Glutamatergic neuron (in vitro differentiated cells): Measurements from ENCODE around the gene SYTL2. TPM values are rescaled to one million over a fixed set of nuclear protein-coding genes. Genes with fewer than 3 reads are reported as not detected.

ENCODE experiments used
- DNase-seq: peaks from one replicate; pipeline ENCODE4 v3.0.0; 2022
- H3K27ac Mint-ChIP-seq: one replicate; pipeline ENCODE4 v1.8.0; 2020; ENCODE audit warnings: mild to moderate bottlenecking, mixed read lengths, inconsistent platforms; ENCODE audit not compliant: unreplicated experiment
- H3K27me3 Mint-ChIP-seq: one replicate; pipeline ENCODE4 v1.8.0; 2020; ENCODE audit warnings: mild to moderate bottlenecking, moderate library complexity, mixed read lengths, inconsistent platforms; ENCODE audit not compliant: unreplicated experiment
- H3K36me3 Mint-ChIP-seq: one replicate; pipeline ENCODE4 v1.8.0; 2020; ENCODE audit warnings: mild to moderate bottlenecking, mixed read lengths, inconsistent platforms; ENCODE audit not compliant: unreplicated experiment
- H3K4me1 Mint-ChIP-seq: one replicate; pipeline ENCODE4 v1.8.0; 2020; ENCODE audit warnings: mild to moderate bottlenecking, low read depth, mixed read lengths, inconsistent platforms; ENCODE audit not compliant: unreplicated experiment
- H3K4me3 Mint-ChIP-seq: one replicate; pipeline ENCODE4 v1.8.0; 2020; ENCODE audit warnings: mild to moderate bottlenecking, mixed read lengths, inconsistent platforms; ENCODE audit not compliant: unreplicated experiment
- H3K9me3 Mint-ChIP-seq: one replicate; pipeline ENCODE4 v1.8.0; 2020; ENCODE audit warnings: mild to moderate bottlenecking, moderate library complexity, mixed read lengths, inconsistent platforms; ENCODE audit not compliant: unreplicated experiment
- total RNA-seq: library from RNA; stranded (reverse); fragmentation: NEBNext Ultra II Directional; extraction: Animal tissue kit (Norgen Biotek cat#: 25700); gene quantifications from one replicate; pipeline ENCODE4 v1.2.1, GENCODE V29; 2021; ENCODE audit not compliant: unreplicated experiment
- TF ChIP-seq, protein P1 (sequence below): fragments of 200-600 bp; sonication (generic); IDR thresholded peaks from one replicate; pipeline ENCODE4 v1.5.0; 2021; ENCODE audit not compliant: partially characterized antibody, unreplicated experiment

The SYTL2 gene
- total RNA-seq, 1 donor from 2014 or later: 4.0 TPM

DNA sequence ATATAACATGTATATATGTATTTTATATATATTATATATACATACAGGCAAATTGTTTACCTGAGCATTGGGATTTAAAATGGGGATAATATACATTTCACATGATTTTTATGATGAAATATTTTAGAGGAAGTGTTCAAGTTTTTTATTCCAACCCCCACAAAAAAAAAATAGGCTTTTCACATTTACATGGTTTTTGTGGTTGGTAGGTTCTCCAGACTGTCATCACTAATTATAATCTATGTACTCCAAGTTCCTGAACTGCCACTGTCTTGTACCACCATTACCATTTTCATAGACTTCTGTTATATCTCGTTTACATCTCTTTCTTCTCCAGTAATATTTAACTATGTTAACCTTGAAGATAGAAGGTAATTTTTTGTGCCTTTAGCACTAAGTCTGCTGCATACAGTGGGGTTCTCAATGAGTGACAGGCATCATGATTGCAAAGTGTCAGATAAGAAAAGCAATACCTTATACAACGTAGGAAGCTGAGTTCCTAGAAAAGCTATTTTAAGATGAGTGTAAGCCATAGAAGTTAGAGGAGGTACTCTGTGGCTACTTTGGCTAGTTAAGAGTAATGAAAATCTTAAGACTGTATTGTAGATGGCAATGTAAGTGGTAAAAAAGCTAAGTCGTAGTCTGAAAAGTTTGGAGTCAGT, 158.0 kb downstream of the SYTL2 start:
- no peaks in the 10 kb centered on the region for H3K9me3 Mint-ChIP-seq
- H3K4me3 Mint-ChIP-seq: no peak overlapping the region
- no peak for DNase-seq
- H3K4me1 Mint-ChIP-seq: no peaks in the 10 kb centered on the region
- TF ChIP-seq, protein P1, sequence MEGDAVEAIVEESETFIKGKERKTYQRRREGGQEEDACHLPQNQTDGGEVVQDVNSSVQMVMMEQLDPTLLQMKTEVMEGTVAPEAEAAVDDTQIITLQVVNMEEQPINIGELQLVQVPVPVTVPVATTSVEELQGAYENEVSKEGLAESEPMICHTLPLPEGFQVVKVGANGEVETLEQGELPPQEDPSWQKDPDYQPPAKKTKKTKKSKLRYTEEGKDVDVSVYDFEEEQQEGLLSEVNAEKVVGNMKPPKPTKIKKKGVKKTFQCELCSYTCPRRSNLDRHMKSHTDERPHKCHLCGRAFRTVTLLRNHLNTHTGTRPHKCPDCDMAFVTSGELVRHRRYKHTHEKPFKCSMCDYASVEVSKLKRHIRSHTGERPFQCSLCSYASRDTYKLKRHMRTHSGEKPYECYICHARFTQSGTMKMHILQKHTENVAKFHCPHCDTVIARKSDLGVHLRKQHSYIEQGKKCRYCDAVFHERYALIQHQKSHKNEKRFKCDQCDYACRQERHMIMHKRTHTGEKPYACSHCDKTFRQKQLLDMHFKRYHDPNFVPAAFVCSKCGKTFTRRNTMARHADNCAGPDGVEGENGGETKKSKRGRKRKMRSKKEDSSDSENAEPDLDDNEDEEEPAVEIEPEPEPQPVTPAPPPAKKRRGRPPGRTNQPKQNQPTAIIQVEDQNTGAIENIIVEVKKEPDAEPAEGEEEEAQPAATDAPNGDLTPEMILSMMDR: no peak
- peaks cover 3% of the 10 kb centered on the region for H3K27me3 Mint-ChIP-seq
- no peak overlapping the region for H3K27ac Mint-ChIP-seq
- H3K36me3 Mint-ChIP-seq: no peaks in the 10 kb centered on the region

- Mint-ChIP-seq H3K4me3 (no peak overlapping the region), H3K9me3 (no peaks in the 10 kb centered on the region), H3K27me3 (peaks cover 3% of the 10 kb centered on the region), H3K36me3 (no peaks in the 10 kb centered on the region), H3K27ac (no peak overlapping the region), H3K4me1 (no peaks in the 10 kb centered on the region)
- TF ChIP-seq, protein P1: no peak
- DNase-seq: no peak
Measured at GRCh38 chr11:85651118-85651517, 159.8 kb downstream of the SYTL2 start.

DNA sequence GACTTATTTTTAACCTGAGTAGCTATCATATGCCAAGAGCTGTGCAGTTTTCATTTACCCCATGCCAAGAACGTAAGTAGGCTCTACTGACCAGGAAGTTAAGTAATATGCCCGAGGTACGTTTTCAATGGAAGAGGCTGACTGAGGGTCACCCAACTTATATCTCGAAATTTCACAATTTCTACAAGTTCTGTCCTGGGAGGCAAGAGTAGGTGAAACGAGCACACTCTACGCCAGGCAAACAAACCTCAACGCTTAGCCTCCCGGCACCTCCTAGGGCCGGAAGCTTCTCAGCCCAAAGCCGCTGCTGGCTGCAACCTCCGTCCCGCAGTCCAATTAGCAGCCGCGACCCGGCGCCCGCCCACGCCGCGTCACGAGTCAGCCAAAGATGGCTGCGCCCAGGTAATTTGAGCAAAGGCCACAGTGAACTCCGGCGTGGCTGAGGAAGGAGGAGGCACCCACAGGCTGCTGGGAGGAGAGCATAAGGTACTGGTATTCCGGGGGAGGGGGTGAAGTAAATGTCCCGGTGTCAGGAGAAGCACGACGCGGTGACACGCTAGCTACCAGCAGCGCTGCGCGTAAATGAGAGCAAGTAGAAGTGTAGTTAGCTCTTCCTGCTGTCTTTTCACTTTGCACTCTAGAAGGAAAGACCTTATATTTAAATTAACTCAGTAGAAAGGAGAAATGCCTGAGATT, 163.2 kb downstream of the SYTL2 start, which contains the start of gene TMEM126A:
Gene TMEM126A, plus strand, starts transcription at position 364 of the 696 bp plus-strand sequence. CDS start 2,289 bp downstream, outside the sequence.
- Mint-ChIP-seq H3K27ac (peak within 1 kb of the TSS; percentile 94), H3K4me3 (peak within 1 kb of the TSS; percentile 100), H3K36me3 (no peaks in the 10 kb centered on the region), H3K27me3 (peaks cover 3% of the 10 kb centered on the region), H3K9me3 (no peaks in the 10 kb centered on the region), H3K4me1 (no peaks in the 10 kb centered on the region)
- TF ChIP-seq, protein P1: no peak
- DNase-seq: peak; percentile 91

- Mint-ChIP-seq H3K4me3 (peak overlapping the region; percentile 100), H3K36me3 (no peaks in the 10 kb centered on the region), H3K27me3 (peaks cover 3% of the 10 kb centered on the region), H3K9me3 (no peaks in the 10 kb centered on the region), H3K4me1 (no peaks in the 10 kb centered on the region), H3K27ac (peak overlapping the region; percentile 94)
- DNase-seq: no peak
- TF ChIP-seq, protein P1: no peak
Measured at GRCh38 chr11:85647078-85647477, 163.9 kb downstream of the SYTL2 start.

Other genes with a start within 250 kb of the SYTL2 start
- 2.9 TPM for gene DLG2, start 183.8 kb downstream of the SYTL2 start, total RNA-seq
- gene TMEM126B, start 182.5 kb downstream of the SYTL2 start, total RNA-seq: 27.3 TPM
- 19.9 TPM for gene TMEM126A, start 163.2 kb downstream of the SYTL2 start, total RNA-seq
- 44.0 TPM for gene CREBZF, start 146.0 kb downstream of the SYTL2 start, total RNA-seq
- gene CCDC89, start 124.9 kb downstream of the SYTL2 start, total RNA-seq: not detected
- gene CCDC83, start 44.2 kb upstream of the SYTL2 start, total RNA-seq: not detected